Measurements from ENCODE around the gene OTOGL.
A peak's percentile ranks its signal among the peaks of the same experiment; 100 is the strongest.
"Not testable (repeated sequence)": the region's sequence is repeated elsewhere in the genome, so short reads cannot be mapped to it uniquely, and the experiment has no call there.

OTOGL gene

DNA sequence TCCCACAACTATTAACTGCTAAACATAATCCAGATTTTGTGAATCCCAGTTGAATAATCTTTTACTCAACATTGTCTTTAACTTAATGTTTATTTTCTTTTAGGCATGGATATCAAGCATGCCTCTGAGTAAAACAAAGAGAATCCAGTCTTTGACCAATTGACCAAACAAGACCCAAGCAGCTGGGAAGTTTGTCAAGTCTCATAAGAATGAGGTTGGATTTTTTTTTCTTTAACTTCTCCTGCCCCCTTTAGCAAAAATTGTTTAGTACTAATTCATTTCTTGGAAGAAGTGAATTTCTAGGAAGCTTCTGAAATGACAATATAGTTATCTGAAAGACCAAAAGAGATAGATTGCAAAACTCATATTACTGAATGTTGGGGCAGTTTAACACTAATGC, 89.9 kb downstream of the OTOGL start:
- no peak for DNase-seq

DNA sequence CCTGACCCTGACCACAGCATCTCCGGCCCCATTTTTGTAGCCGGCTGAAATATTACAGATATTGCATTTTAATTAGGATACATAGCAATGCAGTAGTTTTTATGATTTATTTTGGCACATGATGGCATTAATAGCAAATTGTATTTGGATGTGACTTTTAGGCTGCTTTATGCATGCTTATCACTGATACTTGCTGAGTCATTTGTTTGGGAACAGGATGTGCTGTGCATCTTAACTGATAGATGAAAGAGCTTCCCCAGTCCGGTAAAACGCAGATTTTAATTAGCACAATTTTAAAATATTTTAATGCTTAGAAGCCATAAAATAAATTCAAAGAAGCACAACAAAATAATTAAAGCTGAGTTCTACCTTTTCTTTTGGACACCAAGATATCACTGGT, 90.7 kb downstream of the OTOGL start:
- no peak for DNase-seq

DNA sequence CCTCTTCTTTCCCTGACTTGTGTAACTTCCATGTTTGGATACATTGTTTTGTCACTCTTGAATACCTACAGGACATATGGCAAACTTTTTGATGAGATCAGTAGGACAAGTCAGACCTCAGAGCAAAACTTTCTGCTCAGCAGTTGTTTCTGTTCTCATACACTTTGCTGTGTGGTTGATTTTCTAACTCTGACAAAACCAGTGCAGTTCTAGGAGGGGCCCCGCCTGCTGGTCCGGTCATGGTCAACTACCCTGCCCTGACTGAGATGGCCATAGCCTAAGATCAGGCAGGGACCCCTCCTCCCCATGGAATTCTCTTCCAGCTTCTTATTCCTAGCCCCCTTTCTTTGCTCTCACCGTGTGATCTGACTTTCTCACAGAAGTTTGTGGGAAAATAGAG, 92.8 kb downstream of the OTOGL start:
- DNase-seq = no peak

DNA sequence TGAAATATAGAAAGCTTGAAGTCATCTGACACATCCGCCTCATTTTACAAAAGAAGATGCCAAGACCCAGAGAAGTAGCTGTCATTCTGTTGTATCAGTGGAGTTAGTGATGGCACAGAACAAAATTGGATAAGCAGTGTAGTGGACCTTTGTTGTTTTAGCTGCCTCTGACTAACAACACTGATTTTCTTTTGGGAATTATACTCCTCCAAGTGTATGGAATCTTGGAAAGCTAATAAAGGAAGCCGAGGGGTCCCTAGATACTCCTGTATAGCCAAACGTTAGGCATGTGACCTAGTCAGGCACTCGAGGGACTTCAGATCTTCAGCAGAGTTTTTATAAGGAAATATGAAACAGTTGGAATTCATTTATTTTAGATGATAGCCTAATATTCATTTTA, 94.5 kb downstream of the OTOGL start:
- no peak for DNase-seq

DNA sequence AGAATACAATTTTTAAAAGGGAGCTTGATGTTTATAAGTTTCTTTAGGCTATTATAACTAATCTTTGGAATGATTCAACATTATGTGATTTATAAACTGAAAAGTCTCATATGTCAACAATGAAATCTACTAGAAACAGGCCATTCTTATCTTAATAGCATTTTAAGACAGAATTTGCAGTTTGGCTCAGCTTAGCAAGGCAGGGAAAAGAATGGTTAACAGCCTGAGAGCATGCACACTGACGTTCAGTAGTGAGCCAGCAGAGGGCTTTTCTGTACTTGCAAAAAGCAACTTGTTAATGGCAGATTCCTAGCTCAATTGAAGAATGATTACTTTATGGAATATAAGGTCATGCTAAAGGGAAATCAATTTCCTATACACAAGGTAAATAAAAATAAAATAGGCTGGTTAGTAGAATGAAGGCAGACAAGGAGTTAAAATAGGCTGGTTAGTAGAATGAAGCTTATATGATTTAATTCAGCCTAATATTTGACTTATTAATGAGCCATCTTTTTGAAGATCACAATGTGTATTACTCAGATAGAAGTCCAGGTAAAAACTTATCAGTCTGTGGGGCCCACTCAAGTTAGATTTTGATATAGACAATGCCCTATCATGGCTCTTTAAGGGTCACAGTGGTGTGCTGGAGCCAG, 95.9 kb downstream of the OTOGL start:
- DNase-seq = peak; percentile 73

DNA sequence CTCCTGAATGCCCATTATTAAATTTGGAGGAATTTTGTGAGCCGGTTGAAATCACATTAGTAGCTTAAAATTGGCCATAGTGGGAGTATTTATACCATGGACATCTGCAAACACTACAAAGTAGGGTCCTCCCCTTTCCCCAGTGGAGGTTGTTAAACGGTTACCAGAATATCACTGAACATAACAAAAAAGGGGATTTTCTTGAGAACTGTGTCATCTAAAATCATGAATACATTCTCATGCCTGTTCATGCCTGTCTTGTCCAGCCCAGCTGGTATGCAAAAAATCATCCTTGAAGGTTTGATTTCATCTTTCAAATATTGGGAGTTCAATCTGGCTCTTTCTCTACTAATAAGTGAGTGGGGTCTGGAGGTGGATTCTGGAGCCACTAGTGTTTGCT, 96.4 kb downstream of the OTOGL start:
- no peak for DNase-seq

DNA sequence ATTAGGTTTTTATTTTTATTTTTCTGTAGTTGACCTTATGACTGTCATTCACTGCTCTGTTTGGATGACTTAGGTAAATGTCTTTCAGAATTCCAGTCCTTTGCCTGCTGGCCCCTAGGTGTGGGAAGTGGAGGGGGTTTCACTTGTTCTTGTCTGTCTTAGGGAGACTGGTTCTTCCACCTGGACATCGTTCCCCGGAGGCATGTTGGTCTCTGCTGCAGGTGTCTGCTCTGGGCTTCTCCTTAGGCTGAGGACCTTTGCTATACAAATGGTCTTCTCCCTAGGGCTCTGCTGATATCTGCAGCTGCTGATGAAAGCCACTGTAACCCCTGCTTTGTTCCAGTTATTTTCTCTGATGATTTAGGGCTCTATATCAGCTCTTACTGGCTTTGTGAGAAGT, 97.1 kb downstream of the OTOGL start:
- DNase-seq = no peak

DNA sequence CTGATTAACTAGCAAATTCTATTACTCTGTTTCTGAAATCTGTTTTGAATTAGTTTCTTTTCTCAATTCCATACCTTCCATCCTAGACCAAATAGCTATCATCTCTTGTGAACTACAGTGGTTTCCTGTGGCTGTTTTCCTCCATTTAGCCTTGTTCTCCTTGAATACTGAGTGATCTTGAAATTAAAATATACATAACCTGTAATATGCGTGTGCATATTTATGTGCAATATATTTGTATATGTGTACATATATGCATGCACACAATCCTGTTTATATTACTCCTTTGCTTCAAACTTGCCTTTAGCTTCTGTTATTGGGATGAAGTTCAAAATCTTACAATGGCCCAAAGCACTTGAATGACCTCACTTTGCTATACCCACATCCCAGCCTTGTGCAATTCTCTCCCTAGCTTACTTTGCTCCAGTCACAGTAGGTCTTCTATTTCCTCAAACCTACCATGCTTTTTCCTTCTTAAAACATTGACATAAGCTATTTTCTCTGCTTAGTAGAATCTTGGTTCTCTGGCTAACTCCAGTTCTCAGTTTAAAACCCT, 99.5 kb downstream of the OTOGL start:
- DNase-seq = no peak

DNA sequence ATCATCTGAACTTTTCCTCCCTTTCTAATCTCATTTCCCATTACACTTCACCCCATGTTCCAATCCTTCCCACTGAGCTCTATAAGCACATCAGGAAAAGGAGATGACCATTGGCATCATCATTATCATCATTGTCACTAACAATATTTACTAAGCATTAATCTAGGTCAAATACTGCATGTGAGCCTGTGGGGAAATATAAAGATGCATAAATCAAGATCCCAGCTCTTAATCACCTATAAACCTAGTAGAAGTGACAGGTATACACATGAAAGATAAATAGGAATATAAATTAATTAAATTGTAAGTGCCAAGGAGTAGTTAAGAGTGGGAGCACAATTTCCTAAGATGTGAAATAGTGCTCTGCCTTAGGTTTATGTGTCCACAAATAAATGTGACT, 100.6 kb downstream of the OTOGL start:
- DNase-seq = no peak

DNA sequence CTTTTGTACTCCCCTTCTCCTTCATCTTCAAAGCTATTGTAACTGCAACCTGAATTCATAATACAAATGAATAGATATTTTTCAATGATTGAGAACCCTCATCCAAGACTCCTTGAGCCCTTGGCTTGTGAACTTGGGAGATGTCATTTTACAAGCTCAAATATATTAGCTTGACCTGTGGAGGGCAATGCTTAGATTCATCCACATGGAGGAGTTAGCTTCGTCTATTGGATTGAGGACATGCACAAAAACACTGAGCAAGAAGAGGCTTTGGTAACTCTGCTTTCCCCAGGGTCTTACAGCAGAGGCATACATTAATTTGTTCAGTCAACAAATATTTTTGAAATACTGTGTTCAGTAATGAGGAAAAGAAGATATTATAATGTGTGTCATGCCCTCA, 101.1 kb downstream of the OTOGL start:
- DNase-seq = no peak

DNA sequence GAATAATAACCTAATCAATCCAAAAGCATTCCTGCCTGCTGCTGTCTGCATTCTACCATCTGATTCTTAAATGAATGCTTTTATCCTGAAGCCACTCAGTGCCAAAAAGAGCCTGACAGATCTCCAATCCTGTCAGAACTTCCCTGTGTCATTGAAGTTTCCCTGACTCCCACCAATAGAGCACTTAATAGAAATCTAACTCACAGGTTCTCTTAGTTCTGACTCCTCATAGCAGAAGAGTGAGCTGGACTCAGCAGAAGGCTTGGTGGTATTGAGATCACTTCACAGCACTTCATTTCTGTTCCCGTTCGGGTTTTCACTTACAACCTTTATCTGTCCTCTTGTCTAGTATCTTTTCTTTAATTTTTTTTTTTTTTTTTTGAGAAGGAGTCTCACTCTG, 102.6 kb downstream of the OTOGL start:
- no peak for DNase-seq

DNA sequence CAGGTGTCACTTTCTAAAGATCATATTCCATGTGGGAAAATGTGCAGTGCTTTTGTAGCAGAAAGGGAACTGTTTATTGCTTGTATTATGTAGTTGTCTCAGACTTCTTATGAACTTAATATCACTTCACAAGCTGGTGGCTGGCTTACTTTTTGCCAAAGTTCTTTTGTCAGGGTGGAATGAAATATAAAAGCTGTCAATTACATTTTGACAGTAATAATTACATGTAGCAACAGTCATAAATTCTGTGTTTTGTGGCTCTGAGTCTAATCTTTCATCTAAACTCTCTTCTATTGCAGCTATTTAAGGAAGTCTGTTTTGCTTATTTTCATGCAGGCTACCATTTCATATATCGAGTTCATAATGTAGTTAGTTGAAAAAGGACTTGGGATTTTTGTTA, 106.6 kb downstream of the OTOGL start:
- no peak for DNase-seq

DNA sequence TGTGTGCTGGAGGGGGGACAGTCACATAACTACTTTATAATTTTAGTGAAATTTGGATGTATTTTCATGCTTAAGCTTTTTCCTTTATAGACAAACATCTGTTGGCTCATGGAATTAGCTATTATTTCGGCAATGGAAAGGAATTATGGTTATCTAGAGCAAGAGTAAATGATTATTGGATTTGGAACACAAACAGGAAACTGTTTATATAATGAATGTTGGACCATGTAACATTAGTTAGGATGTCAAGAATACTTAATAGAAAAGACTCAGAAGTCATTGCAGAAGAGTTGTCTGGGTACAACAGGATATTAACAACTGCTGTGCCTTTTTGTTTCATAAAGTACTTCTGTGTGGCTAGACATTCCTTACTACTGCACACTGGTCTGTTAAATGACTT, 108.7 kb downstream of the OTOGL start:
- no peak for DNase-seq

DNA sequence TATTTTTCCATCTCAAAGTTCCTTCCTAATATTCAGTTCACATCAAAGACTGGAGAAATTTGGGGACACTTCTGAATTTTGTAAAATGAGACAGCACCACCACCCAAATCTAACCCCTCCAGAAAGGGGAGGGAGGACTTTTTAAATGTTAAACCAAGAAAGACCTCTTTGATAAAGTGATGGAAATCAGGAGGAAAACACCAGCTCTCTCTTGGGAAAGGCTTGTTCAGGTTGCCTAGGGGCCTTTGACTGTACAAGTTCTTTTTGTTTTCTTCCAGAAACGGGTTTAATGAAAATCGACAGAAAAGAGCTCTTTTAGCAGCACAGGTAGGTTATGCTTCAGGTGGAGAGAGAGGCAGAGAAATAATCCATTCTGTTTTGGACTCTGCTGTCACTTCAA, 112.3 kb downstream of the OTOGL start:
- DNase-seq = no peak

DNA sequence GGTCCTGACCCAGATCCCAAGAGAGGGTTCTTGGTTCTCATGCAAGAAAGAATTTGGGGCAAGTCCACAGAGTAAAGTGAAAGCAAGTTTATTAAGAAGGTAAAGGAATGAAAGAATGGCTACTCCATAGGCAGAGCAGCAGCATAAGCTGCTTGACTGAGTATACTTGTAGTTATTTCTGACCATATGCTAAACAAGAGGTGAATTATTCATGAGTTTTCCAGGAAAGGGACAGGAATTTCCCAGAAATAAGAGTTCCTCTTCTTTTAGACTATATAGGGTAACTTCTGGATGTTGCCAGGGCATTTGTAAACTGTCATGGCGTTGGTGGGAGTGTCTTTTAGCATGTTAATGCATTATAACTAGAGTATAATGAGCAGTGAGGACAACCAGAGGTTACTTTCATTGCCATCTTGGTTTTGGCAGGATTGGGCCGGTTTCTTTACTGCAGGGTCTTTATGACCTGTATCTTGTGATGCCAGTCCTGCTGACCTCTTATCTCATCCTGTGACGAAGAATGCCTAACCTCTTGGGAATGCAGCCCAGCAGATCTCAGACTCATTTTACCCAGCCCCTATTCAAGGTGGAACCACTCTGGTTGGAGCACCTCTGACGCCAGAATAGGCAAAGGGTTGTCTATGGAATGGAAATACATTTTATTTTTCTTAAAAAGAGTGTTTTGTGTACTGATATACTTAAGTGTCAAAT, 113.8 kb downstream of the OTOGL start:
- no peak for DNase-seq

DNA sequence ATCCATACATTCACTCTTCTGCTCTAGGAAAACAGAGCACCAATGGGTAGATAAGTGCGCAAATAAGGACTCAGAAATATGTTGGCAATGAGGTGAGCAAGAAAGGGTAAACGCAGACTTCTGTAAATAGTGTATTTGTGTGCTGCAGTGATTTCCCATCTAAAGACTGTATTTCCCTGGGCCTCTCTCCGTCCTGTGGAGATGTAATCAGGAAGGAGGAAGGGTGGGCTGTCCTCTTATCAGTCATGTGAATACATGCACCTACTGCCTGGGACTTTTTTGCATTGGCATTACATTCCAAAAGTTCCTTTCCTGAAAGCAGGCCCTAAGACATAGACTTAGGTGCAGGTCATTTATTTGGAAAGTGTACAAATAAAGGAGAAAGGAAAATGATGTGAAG, 114.5 kb downstream of the OTOGL start:
- DNase-seq = no peak

DNA sequence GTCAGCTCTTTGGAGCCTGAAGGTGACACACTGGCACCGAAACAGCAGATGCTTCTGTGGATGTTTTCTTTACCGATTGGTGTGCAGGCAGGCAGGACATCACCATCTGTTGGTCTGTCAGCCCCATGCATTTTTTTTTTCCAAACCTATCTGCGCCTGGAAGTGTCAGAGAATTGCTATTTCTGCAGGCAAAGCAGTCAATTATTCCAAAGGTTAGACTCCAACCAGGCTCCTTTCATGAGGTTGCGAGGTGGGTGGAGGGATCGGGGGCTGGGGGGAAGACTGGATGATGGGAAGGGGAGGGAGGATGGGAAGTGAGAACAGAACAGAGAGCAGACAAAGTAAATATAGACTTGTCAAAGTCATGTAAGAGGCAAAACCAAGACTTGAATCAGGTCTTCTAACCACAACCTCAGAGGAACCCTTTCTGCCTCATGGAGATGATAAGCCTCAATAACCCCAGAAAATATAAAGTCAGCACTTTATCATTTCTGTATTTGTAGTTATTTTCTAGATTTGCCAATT, 117.7 kb downstream of the OTOGL start:
- peak; percentile 34 for DNase-seq

DNA sequence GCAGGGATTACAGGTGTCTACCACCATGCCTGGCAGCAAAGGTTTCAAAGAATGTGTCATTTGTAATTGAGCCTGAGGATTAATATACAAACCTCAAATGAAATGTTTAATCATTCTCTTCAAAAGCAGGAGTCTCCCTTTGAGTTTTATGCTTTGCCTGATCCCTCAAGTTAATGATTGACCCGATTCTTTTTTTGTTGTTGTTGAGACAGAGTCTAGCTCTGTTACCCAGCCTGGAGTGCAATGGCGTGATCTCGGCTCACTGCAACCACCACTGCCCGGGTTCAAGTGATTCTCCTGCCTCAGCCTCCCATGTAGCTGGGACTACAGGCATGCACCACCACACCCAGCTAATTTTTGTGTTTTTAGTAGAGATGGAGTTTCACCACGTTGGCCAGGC, 119.6 kb downstream of the OTOGL start:
- DNase-seq = not testable (repeated sequence)

DNA sequence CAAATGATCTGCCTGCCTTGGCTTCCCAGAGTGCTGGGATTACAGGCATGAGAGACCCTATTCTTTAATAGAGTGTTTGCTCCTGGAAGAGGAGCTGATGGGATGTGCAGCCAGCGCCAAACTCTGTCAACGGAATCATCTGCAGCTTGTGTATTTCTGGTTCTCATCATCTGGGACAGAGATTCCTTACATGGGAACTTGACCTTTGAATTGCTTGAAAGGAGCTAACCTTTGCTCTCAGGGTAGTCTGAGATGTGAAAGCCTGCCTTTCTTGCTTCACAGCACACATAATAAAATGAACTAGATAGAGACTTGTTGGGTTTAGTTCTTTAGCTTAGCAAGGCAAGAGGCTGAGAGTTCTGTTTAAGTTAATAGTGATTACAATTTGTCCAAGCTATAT, 120.0 kb downstream of the OTOGL start:
- no peak for DNase-seq

DNA sequence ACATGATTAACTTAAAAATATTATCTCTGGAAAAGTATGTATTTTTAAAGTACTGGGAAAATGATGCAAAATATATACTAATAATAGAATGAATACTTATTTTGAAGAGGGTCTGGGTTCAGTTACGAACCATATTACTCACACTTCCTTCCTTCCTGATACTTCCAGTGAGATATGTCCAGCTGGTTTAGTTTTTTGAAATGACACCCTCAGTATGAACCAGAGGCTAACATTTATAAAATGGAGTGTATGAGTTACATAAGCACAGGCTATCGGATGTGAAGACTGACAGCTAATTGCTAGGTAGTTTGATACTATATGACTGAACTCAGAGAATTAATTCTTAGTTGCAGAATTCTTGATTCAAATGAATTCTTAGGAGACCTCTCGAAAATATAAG, 122.9 kb downstream of the OTOGL start:
- DNase-seq = no peak

DNA sequence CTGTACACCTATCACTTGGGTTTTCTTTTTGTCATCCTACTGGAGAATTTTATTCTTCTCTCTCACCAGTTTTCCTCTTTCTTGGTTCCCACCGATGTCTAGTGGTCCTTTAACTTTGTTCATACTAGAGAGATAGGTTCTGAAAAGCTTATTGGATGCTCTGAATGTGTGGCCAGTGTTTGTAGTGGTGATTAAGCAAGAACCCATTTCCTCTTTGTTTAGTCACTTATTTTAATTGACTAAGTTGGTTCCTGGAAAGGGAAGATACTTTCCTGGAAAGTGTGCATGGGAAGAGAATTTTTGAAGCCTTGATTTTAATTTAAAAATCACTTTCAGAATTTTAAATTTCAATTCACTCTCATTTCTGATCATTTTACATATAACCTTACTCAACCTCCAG, 127.2 kb downstream of the OTOGL start:
- no peak for DNase-seq

DNA sequence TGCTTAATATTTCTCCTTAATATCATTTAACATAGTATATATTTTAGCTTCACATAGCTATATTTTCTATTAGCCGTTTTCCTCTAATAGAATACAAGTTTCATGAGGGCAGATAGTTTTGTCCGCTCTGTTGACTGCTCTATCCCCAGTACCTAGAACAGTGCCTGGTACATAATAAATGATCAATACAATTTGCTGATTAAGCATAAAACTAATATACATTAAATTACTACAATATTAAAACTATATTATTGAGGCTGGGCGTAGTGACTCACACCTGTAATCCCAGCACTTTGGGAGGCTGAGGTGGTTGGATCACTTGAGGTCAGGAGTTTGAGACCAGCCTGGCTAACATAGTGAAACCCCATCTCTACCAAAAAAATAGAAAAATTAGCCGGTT, 128.6 kb downstream of the OTOGL start:
- not testable (repeated sequence) for DNase-seq

DNA sequence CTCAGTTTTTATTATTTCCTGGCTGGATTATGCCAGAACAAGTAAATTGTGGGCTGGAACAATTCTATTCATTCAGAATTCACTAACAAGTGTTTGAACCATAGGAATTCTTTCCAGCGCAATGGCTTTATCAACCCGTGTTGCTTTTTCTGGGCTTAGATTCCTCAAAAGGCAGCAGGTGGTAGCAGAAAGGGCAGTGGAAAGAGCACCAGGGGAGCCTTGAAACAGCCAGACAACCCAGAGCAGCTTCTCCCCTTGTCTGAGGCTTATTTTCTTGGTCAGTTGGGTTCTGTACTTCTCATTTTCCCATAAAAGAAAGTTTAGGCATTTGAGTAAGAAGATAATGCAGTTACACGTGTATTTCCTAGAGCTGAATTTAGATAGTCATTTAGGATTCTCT, 130.7 kb downstream of the OTOGL start:
- DNase-seq = peak; percentile 90

DNA sequence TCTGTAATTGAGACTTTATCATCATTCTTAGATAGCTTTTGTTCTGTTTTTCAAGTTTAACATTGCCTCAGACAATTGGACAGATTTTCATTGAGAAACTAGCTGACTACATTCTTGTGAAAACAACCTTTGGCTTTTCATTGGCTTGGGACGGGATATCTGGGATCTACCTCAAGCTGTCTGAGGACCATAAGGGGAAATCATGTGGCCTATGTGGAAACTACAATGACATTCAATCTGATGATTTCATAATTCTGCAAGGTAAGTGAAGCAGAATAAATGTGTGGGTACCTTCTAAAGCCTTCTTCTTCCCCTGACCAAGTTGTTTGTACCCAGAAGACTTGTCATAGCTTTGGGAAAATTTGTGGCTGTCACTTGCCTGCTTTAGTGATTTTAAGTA, 133.5 kb downstream of the OTOGL start:
- no peak for DNase-seq

DNA sequence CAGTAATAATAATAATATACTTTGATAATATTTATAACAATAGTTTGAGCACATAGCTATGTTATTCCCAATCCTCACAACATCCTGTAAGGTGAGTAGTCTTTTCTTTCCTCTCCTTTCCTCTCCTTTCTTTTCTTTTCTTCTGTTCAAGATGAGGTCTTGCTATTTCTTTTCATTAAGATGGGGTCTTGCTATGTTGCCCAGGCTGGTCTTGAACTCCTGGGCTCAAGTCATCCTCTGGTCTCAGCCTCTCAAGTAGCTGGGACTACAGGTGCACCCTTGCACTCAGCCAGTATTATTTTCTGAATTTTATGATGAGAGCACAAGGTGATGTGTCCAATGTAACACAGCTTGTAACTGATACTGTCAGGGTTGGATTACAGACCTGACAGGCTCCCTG, 134.6 kb downstream of the OTOGL start:
- no peak for DNase-seq

All from eye (tissue), 1 donor.